ENCODE measurements around the gene ADH1B.

GRCh38 chr4:99352602-99353537 is 31.7 kb upstream of the ADH1B start, which contains the start of gene ADH1C:
- TF ChIP-seq, protein P1, sequence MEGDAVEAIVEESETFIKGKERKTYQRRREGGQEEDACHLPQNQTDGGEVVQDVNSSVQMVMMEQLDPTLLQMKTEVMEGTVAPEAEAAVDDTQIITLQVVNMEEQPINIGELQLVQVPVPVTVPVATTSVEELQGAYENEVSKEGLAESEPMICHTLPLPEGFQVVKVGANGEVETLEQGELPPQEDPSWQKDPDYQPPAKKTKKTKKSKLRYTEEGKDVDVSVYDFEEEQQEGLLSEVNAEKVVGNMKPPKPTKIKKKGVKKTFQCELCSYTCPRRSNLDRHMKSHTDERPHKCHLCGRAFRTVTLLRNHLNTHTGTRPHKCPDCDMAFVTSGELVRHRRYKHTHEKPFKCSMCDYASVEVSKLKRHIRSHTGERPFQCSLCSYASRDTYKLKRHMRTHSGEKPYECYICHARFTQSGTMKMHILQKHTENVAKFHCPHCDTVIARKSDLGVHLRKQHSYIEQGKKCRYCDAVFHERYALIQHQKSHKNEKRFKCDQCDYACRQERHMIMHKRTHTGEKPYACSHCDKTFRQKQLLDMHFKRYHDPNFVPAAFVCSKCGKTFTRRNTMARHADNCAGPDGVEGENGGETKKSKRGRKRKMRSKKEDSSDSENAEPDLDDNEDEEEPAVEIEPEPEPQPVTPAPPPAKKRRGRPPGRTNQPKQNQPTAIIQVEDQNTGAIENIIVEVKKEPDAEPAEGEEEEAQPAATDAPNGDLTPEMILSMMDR (conservative IDR thresholded peaks at IDR 0.05; ENCODE audit: low read depth, low read length) = no peak
- TF ChIP-seq EZH2phosphoT487 (IDR thresholded peaks at IDR 0.05; ENCODE audit: borderline replicate concordance, low read length) = no peak
